GM10248 (cell line): Measurements from ENCODE around the gene F11R.

Experiments
- CTCF ChIA-PET: fragments of 300-600 bp; sonication (Branson Sonifier 250); formaldehyde crosslinking; extraction: SDS; loops from one replicate; lab custom pipeline; 2021; ENCODE audit warnings: antibody characterized with exemption; lab: Yijun Ruan, JAX
- POLR2A ChIA-PET: fragments of 350-650 bp; sonication (Branson Sonifier 250); formaldehyde crosslinking; extraction: SDS; loops from one replicate; lab custom pipeline; 2020; ENCODE audit warnings: antibody characterized with exemption; lab: Yijun Ruan, JAX
- DNase-seq: peaks from one replicate; pipeline ENCODE4 v3.0.0; 2012; ENCODE audit errors: extremely low spot score
- TF ChIP-seq, protein P1 (sequence below): IDR thresholded peaks from 2 replicates; pipeline ENCODE4 v1.5.1; 2012; ENCODE audit warnings: mild to moderate bottlenecking, low read depth; ENCODE audit errors: extremely low read depth, missing control alignments, control extremely low read depth

F11R gene

GRCh38 chr1:160961419-160961818 is 59.5 kb downstream of the F11R start:
- no peak for DNase-seq
- TF ChIP-seq, protein P1, sequence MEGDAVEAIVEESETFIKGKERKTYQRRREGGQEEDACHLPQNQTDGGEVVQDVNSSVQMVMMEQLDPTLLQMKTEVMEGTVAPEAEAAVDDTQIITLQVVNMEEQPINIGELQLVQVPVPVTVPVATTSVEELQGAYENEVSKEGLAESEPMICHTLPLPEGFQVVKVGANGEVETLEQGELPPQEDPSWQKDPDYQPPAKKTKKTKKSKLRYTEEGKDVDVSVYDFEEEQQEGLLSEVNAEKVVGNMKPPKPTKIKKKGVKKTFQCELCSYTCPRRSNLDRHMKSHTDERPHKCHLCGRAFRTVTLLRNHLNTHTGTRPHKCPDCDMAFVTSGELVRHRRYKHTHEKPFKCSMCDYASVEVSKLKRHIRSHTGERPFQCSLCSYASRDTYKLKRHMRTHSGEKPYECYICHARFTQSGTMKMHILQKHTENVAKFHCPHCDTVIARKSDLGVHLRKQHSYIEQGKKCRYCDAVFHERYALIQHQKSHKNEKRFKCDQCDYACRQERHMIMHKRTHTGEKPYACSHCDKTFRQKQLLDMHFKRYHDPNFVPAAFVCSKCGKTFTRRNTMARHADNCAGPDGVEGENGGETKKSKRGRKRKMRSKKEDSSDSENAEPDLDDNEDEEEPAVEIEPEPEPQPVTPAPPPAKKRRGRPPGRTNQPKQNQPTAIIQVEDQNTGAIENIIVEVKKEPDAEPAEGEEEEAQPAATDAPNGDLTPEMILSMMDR, result no peak
- ChIA-PET POLR2A (no interaction called here), CTCF (interaction anchor here (4.4 kb wide), 1 partner anchor 8 kb away, joined by 31 read pairs; the partner anchor contains the start of gene ITLN2)

GRCh38 chr1:160956966-160957365 is 64.0 kb downstream of the F11R start:
- DNase-seq, result no peak
- ChIA-PET CTCF (interaction anchor here (1.3 to 1.7 kb wide), 2 partner anchors 33 to 122 kb away, joined by 3 to 8 read pairs; no protein-coding TSS in a partner anchor), POLR2A (interaction anchor here (0.5 kb wide), 1 partner anchor 33 kb away, joined by 3 read pairs; no protein-coding TSS in a partner anchor)
- TF ChIP-seq, protein P1, result no peak

DNA sequence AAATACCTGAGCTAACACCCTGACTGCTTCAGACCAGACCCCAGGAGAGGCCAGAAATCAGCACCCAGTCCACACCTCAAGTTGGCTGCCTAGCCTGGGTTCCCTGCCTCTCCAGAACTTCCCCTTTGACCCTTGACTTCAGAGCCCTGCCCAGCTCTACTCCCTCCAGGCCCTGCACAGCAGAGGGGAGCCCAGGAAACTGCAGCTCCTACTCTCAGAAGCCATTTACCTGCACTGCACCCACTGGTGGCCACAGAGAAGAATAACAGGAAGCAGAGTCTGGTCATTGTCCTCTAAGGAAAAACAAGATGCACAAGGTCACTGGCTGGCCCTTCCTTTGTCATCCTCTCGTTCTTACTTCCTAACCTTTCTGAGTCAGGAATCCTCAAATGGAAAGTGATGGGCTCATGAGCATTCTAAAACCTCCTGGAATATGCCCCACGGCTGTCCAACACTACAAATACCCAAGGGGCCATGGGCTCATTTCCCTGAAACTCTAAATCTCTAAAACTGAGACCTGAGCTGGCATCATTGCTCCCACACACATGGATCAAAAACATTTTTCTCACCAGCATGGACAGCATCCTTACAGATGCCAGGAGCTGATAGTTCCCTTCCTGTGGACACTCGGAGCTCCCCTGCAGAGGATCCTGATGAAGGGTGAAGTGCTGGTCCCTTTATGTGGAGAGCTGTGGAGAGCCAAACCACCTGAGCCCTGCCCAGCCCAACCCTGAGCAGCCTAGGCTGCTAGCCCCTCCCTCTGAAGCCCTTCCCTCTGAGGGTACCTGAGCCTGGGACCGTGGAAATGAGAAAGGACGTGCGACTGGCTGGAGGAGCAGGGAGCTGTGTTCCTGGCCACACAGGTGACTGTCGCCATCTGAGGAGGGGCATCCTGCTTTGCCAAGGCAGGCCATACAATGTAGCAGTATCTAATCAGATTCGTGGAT is 66.5 kb downstream of the F11R start, which contains the start of gene ITLN2:
Gene ITLN2 (minus strand): TSS at position 652 of the 947 bp plus-strand sequence. CDS start 68 bp downstream, at position 584.
- CTCF ChIA-PET, result interaction anchor here (0.7 to 6.7 kb wide), 50 partner anchors 8 to 534 kb away, joined by 3 to 227 read pairs (median 5); partner anchors contain the start of genes CD244, CD48, ITLN1 and LY9
- peak; percentile 75 for DNase-seq
- POLR2A ChIA-PET, result no interaction called here
- TF ChIP-seq, protein P1, result peak; percentile 73

DNA sequence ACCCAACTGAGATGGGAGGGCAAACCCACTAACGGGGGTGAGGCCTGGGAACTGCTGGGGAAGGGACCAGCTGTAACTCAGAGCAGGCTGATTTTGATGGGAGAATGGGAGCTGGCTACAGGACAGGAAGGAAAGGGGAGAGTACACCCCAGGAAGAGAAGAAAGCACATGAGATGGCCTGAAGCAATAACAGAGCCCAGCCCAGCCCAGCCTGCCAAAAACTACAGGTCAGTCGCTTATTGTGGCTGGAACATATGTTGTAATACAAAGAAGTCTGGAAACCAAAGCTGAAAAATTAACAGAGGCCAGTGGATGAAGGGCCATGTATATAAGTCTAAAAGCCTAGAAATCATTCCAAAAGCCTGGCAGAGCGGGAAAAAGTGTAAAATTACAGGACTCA is 67.9 kb downstream of the F11R start:
- CTCF ChIA-PET, result interaction anchor here (1.3 to 6.7 kb wide), 27 partner anchors 8 to 281 kb away, joined by 3 to 227 read pairs (median 14); partner anchors contain the start of genes CD244 and LY9
- POLR2A ChIA-PET, result no interaction called here
- DNase-seq, result no peak

DNA sequence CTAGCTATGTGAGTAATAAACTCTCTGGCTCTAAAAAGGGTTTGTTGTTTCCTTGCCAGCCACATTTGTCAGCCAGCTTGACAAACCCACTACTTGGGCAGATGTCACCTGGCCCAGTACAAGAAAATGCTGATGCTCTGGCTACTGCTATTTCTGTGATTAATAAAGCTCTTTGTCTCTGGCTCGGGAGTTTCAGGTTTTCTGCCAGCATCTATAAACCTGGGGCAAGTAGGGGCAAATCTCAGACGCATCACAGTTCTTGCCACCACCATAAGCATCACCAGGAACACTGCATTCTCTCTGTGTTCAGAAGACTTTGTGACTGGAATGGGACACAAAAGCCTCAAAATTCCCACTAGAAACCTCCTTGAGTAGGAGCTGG is 68.8 kb downstream of the F11R start:
- TF ChIP-seq, protein P1, result no peak
- ChIA-PET POLR2A (interaction anchor here (1.2 kb wide), 1 partner anchor 196 kb away, joined by 3 read pairs; no protein-coding TSS in a partner anchor), CTCF (interaction anchor here (0.6 to 6.7 kb wide), 54 partner anchors 11 to 874 kb away, joined by 3 to 227 read pairs (median 6); partner anchors contain the start of genes CD244, ITLN1 and SLAMF7)

More for the DNA sequence above, 67.9 kb downstream of the F11R start:
- TF ChIP-seq, protein P1, result no peak

More for the DNA sequence above, 68.8 kb downstream of the F11R start:
- DNase-seq, result no peak
